NB4 (cell line): ENCODE measurements around the gene STAB1.

ENCODE experiments used
- POLR2A ChIP-seq: IDR thresholded peaks from 2 replicates; pipeline ENCODE4 v1.6.1; 2011; ENCODE audit warnings: mild to moderate bottlenecking; ENCODE audit not compliant: insufficient read length; ENCODE audit errors: extremely low read depth
- TF ChIP-seq, protein P1 (sequence below): IDR thresholded peaks from one replicate; pipeline ENCODE4 v1.5.1; 2012; ENCODE audit warnings: low read depth, low read length

GRCh38 chr3:52479877-52480575 lies 15.1 kb upstream of the STAB1 start:
- TF ChIP-seq, protein P1, sequence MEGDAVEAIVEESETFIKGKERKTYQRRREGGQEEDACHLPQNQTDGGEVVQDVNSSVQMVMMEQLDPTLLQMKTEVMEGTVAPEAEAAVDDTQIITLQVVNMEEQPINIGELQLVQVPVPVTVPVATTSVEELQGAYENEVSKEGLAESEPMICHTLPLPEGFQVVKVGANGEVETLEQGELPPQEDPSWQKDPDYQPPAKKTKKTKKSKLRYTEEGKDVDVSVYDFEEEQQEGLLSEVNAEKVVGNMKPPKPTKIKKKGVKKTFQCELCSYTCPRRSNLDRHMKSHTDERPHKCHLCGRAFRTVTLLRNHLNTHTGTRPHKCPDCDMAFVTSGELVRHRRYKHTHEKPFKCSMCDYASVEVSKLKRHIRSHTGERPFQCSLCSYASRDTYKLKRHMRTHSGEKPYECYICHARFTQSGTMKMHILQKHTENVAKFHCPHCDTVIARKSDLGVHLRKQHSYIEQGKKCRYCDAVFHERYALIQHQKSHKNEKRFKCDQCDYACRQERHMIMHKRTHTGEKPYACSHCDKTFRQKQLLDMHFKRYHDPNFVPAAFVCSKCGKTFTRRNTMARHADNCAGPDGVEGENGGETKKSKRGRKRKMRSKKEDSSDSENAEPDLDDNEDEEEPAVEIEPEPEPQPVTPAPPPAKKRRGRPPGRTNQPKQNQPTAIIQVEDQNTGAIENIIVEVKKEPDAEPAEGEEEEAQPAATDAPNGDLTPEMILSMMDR: no peak
- TF ChIP-seq POLR2A: no peak
